ENCODE data around the gene HOXB7.

HOXB7 gene

DNA sequence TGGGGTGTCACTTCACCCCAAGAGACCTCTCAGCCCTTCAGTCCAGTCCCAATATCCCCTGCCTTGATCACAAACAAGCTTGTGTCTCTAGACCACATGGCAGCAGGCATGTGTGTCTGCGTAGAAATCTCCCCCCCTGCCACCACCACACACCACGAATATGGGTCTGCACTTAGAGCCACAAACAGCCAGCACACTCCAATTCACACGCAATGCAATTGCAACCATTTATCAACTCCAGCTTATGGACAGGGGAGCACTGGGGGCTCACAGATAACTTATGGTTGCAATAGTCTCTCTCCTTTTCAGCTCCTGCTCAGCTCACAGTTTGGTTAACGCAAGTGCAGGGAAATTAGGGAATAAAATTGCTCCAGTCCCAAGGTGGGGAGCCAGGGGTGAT lies 12.8 kb upstream of the HOXB7 start:
- no peak for DNase-seq

DNA sequence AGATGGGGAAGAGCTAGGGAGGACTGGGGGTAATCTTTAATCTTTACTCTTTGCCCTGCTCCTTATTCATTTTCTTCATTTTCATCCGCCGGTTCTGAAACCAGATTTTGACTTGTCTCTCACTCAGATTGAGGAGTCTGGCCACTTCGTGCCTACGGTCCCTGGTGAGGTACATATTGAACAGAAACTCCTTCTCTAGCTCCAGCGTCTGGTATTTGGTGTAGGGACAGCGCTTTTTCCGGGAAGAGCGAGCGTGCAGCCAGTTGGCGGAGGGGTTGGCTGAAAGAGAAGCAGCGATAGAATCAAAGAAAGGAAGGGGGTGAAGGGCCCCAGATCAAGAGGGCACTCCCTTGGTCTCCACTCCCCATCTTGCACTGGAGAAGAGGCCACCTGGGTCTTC lies 12.0 kb upstream of the HOXB7 start:
- DNase-seq = no peak

DNA sequence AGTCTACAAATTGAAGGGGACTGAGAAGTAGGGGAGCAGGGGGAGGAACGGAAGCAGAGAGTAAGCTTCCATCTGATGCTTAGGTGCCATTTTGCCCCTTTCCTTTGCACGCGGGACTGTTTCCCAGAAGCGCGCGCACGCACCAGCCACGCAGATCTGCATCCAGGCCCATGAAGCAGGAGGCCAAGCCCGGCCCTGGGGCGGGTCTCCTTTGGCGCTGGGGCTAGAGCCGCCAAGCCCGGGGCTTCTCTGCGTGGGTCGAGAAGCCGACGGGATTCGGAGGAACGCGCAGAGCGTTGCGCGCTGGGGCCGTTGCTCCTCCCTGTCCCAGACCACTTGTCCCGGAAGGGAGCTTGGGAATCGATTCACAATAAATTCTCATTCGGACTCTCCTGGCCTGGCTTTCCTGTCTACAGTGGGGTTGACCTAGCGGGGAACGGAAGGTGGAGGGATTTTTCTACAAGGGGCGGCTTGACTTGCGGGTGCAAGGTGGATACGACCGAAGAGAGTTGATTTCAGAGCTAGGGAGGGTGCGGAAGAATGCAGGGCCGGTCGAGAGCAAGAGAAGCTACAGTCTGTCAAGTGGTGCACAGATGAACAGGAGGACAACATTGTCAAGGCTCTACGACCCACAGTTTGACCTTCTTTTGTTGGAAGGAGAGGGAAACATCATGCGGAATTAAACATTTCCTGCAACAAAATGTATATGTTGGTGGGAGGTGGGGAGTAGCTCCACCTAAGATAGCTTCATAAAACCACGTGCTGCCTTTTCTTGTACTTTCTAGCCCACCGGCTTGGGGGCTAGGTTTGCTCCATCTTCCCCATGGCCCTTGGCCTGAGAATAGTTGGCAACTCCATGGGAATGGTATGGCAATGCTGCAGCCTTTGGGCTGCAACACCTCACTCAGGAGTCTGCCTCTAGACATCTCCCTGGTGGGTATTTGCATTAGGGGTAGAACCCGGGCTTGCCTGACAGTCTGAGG lies 10.9 kb upstream of the HOXB7 start:
- no peak for DNase-seq

DNA sequence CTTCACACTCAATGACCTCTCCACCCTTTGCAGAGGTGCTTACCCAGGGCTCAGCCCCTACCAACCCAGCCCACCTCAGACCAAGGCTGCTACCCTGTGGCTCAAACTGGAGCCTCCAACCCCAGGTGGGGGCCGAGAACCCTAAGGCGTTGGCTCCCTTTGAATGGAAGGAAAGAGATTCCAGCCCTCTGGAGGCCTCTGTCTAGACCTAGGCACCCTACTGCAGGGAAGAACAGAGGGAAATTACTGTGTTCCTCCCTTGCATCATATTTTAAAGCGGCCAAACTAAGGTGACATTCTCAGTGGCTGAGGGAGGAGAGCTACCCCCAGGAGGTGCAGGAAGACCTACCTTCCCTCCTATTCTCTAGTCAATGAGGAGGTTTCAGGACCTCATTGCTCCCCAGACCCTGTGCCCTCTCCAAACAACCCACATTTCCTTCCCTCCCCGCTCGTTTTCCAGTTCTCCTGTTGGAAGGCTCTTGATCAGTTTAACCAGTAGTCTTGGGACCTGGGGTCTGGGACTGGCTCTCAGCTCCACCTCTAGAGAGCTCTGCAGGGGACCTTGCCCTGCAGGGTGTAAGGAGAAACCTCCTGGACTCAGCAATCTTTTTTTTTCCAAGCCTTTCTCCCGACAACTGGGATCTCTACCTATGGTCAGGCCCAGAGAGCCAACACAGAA lies 9.8 kb upstream of the HOXB7 start:
- no peak for DNase-seq

DNA sequence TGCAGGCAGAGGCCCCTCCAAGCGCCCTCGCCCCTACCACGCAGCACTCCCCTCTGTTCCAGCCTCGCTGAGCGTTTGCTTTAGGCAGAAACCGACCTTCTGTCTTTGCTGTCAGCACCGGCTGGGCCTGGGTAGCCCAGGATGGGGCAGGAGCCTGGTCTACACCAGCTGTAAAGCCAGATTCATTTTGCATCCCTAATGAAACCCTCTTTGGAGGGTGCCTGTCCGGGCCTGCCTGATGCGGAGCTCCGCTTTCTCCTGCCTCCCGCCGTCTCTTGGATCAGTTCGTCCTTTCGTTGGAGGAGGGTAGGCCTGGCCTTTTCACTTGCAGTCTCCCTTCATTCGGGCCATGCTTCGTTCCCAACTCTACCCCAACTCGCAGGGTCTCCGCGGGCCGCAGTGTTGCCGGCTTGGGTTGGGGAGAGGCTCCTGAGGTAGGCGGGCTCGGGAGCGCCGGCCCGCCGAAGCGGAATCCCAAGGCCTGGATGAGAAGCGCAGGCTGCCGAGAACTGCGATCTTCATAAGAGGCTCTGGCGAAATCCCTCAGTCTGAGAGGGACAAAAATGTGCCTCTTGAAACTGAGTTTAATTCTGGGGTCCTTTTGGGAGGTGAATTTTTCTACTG lies 9.1 kb upstream of the HOXB7 start:
- no peak for DNase-seq

DNA sequence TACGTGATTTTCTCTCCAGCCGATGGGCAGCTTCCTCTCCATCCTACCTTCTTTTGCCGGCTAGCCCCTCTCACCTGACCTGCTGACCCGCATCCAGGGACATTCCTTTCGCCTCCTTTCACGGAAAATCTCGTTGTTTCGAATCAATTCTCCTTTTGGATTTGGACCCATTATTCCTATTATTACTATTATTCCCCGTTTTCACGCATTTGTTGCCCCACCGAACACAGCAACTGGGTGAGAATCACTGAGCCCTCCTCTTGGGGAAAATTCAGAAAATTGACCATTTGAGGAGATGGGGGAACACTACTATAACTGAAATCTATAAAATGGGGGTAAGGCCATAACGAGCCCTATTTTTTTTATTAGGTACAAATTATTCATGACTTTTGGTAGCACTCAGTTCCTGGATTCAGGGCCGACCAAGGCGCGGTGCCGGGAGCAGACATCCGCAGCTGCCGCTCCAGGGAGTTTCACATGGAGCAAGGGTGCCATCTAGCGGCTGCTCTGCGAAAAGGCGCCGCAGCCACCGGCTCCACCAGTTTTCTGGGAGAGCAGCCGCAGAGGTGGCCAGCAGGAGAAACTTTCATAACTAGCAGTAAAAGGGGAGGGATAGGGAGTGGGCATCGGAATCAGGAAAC lies 7.6 kb upstream of the HOXB7 start:
- DNase-seq = peak; percentile 5 to 85 (median 58)

DNA sequence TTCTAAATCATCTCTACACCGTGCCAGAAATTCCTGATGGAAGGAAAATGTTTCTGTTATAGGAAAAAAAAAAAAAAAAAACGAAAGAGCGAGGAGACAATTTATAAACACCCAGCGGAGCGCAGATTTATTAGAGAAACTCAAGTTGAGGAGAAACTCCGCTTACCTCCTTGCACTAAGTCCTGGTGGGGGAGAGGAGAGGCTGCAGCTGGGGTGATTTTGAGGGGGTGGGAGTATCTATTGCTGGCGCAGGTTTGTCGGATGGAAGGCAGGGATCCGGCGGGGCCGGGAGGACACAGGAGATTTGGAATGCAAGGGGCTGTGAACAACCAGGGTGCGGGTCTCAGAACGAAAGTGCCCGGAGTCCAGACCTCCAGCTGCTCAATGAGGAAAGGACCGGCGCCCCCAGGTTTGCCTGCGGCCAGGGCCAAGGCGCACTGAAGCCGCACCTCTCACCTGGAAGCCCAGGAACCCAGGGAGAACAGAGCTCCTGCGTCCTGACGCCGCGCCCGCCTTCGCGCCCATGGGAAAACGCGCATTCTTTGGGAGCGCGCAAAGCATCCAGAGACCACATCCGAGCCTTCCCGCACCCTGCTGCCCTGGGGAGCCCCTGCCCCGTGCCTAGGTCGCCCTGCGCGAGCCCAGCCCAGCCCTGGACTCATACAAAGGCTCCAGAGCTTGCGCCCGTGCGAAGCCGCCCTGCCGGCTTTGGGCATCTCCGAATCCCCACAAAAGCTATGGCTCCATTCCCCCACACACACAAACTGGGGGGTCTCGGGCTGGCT lies 6.8 kb upstream of the HOXB7 start:
- DNase-seq = no peak

DNA sequence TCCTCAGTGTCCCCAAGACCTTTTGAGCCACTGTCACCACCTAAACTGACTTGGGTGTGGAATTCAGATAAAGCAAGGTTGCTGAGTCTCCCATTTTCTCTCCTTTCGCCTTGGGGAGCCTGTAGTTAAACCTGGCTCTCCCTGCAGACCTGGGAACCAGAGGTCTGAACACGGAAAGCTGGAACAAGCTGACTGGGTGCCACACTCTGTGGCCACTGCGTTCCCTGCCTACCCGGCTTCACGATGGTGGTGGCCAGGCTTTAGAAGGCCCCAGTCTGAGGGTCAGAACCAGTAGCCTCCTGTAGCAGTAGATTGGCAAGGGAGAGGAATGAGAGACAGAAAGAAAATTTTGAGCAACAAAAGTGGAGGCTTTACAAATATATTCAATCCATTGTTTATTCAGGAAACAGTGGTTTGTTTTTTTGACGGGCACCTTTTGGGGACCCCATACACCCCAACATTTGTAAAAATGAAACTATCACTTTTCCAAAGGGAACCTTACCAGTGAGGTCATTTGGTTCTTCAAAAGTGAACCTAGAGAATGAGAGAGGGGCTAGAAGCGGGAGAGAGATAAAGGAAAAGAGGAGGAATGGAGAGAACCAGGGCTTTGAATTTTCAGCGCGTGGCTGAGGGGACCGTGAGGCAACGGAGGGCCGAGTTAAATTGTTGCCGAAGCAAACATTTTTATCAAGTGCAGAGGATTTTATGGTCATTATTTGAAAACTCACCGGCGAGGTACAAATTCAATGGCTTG lies 6.1 kb upstream of the HOXB7 start:
- DNase-seq = no peak

DNA sequence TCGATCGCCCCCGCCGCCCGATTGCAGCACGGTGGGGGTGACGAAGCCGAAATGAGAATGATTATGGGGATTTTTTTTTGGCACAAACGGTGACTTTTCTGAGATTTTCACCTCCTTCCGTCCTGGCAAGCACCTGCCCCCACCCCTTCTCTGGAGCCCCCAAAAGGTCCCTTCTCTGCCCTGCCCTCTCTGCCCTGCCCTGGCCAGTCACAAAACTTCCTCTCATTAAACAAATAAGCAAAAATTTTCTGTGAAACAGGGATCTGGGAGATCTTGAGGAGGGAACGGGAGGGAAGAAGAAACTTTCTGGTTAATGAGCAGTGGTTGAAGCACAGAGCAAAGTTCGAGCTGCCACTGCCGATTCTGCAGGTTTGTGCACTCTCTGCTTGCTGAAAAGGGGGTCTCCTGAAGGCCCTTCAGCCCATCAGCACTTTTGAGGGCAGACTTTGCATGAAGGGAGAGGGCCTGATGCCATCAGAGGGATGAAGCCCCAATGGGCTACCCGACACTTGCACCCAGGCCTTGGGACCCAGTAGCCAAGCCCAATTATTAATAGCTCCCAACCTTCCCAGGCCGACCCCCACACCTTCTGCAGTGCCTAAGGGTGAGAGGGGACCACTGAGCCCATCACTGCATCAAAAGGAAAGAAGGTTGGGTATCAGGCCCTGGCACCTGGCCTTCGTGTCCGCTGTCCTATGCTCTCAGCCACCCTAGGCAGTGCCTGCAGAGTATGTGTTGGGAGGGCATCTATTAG lies 5.3 kb upstream of the HOXB7 start:
- no peak for DNase-seq

DNA sequence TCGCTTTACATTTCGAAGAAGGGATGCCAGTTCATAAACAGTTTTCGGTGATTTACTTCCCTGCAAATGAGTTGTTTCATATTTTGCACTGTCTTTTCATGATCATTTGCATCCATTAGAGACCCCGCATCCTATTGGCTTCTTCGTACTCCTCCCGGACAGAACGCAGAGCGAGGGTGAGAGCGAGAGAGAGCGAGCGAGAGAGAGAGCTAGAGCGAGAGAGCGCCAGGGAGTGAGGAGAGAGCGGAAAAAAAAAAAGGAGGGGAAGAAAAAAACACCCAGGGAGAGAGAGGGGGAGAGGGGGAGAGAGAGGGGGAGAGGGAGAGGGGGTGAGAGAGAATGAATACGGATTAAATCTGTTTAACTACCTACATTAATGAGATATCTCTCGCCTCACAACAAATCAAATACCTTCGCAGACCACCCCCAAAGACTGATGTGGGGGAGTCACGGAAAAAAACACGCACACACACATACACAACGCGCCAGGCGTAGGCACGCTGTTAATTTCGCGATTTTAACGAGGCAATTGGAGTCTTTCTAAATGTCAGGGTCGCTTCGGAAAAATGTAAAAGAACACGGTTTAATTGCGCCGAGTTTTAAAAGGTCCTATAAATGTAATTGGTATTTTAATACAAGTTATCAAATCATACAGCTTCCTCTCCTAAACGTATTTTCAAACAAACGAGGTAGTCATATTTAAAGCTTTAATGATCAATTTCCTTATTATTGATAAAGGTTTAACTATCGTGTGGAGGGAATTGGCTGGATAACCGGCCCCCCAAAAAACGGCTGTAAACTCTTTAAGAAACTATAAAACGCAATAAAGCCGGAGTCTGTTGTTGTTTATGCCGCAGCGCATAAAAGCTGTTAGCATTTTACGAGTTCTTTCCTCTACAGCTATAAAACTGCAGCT lies 4.5 kb upstream of the HOXB7 start, which contains the start of gene HOXB8:
Gene HOXB8 (minus strand): TSS at position 246 of the 916 bp plus-strand sequence. CDS start 588 bp downstream, outside the sequence.
- no peak for DNase-seq

DNA sequence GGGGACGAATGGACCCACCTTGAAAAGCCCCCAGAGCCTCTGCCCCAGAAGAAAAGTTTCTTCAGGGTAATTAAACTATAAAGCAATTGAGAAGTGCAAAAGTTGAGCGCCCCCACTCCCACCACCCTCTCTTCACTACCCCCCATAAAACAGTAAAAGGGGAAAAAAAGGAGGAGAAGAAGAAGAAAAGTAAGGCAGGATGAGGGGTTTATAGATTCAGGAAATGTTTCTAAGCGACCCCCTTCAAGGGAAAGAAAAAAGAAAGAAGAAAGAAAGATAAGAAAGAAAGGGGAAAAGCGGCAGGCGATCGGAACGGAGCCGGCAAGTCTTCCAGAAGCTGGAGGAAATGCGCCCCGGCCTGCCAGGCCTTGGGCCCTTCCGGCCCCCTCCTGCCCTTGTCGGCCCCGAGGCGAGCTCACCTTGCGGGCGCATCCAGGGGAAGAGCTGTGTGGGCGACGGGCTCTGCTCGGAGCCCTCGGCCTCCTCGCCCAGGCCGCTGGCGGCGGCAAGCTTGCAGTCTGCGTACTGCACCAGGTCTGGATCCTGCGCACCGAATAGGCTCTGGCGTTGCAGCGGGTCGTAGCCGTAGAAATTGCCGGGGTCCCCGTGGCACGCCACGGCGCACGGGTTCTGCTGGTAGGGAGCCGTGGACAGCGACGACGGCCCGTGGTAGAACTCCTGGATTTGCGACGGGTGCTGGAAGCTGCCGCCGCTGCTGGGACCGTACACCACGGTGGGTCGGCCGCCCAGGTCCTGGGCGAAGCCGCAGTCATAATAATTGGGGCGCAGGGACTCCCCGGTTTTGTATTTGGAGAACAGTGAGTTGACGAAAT lies 3.3 kb upstream of the HOXB7 start:
- DNase-seq = no peak

DNA sequence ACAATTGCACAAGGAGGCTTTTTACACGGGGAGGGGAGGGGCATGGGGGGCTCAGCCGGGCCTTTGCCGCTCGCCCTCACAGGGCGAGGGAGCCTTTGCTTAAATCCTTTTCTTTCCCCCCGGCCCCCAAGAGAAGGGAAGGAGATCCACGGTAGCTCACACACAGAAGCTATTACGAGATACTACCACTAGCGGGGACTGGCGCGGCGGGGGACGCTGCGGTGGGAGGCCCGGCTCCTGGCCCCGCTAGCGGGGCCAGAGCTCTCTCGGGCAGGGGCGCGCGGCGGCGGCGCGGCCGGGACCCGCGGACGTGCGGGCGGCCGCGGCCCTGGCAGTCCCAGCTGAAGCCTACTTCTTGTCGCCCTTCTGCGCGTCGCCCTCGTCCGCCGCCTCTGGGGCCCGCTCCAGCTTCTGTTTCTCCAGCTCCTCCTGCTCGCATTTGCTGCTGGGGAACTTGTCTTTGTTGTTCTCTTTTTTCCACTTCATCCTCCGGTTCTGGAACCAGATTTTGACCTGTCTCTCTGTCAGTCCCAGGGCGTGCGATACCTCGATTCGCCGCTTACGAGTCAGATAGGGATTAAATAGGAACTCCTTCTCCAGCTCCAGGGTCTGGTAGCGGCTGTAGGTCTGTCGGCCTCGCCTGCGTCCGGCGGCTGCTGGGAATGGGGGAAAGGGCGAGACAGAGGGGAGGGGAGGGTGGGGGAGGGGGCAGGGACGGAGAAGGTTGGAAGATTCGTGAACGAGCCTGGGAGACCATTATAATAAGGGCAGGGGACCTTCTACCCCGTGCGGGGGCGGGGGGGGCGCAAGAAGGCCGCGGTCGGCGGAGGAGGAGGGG lies 2.3 kb upstream of the HOXB7 start:
- peak in 2 of 14 donors; percentile 34 to 47 for DNase-seq

DNA sequence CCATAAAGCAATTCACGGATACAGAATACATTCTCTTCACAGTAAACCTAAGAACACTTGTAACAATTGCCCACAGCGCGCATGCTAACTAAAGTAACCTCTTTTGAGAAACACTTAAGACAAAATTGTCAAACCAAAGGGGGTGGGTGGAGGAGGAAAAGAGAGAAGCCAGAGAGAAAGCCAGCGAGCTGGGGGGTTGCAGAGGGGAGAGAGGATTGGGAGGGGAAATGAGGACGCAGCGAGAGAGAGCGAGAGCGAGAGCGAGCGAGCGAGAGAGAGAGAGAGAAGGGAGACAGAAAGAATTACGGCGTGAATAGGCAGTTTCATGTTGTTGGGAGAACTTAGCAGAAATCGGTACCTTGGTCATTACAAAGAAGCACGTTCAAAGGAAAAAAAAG lies 1.6 kb upstream of the HOXB7 start:
- DNase-seq = no peak

DNA sequence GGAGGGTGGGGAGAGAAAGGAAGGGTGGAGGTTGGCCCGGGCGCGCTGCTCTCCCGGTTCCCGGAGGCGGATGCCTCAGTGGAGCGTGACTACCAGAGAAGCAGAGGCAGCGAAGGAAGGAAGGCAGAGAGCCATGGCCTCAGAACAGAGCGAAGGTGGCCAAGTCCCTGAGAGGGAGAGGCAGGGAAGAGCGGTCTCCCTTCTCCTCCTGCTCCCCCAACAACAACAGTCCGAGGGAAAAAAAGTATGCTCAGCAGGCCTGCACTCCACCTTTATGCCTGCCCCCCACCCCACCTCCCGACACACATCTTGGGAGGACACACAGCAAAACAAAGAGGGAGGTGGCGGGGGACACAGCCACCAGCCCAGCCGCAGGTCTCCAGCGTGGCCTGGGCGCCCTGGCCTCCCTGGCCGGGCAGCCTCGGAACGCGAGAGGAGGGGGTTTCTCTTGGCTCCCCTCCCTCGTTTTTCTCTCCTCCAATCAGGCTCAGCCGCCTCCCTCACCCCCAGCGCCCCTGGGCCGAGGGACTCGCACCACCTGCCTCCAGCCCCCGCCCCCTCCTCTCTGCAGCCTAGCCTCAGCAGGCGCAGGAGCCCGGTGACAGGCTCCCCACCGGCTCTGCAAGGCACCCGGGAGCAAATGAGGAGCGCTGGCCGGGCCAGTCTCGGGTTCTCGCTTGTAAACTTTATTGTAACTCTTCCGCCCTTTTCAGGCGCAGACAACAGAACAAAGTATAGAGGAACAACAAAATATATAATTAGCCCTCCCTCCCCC lies 1.1 kb upstream of the HOXB7 start:
- peak in 3 of 14 donors; percentile 34 to 53 (median 47) for DNase-seq

DNA sequence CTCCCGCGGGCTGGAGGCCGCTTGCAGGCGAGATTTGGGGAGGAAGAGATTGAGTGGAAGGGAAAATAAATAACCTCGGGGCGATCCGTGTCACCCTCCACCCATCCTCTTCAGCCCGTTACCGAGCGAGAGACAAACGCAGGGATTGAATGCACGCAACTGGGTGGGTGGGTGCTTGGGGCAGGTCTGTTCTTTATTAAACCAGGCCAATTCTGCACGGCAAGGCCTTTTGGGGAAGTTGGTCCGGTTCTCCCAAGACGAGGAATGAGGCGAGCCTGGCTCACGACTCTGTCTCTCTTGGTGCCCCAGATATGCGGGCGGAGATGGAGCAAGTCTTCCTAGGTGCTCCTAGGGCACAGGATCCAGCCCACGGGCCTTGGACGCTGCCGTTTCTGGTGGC lies 396 bp upstream of the HOXB7 start:
- no peak for DNase-seq

DNA sequence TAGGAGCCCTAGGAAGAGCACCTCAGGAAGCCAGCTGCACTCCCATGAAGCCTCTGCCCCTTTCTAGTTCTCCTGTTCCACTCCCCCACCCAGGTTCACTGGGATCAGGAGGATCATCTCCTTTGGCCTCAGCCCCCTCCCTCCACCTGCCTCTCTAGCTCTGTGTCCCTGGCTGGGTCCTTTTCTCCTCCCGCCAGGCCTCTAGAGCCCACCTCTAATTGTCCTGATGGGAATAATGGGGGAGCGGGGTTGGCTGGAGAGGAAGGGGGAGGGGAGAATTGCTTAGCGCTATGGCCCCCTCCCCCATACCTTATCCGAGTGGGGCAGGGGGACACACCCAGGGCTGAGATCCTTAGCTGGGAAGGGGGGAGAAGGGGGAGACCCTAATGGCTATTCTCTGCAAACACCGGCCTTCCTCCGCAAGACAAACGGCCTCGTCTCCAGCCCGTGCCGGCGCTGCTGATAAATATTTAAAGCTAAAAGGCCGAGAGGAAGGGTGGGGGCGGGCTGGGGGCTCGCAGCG lies 997 bp downstream of the HOXB7 start:
- DNase-seq = no peak

Data from C1 segment of cervical spinal cord (tissue), 14 donors.